K562 (cell line): ENCODE data around the gene TMEM208. TPM values are rescaled to one million over a fixed set of nuclear protein-coding genes. Genes with fewer than 3 reads are reported as not detected.

Experiments used
- ELF2 ChIP-seq: fragments of 250-450 bp; sonication (Bioruptor Pico); IDR thresholded peaks from 2 replicates; pipeline ENCODE4 v1.5.0; 2021; ENCODE audit warnings: mild to moderate bottlenecking
- FOS ChIP-seq: IDR thresholded peaks from 3 replicates; pipeline ENCODE4 v1.6.1; 2011; ENCODE audit not compliant: insufficient read length; ENCODE audit errors: extremely low read depth
- FOXM1 ChIP-seq, 2 experiments: fragments of 450-650 bp in 1 of 2; sonication (generic) in 1 of 2; formaldehyde crosslinking in 1 of 2; IDR thresholded peaks; 2 replicates each; pipeline versions ENCODE4 v1.6.1 to v1.9.0; 2017 to 2022; ENCODE audit warnings: low read depth in 2 of 2, mild to moderate bottlenecking in 2 of 2, missing genetic modification reagents in 1 of 2, moderate library complexity in 1 of 2
- NCOA1 ChIP-seq: fragments of 450-650 bp; IDR thresholded peaks from 2 replicates; pipeline ENCODE4 v1.6.1; 2016; ENCODE audit warnings: low read depth
- NONO ChIP-seq, 2 experiments: fragments of 200-400 bp in 1 of 2; fragments of 450-650 bp in 1 of 2; formaldehyde crosslinking in 1 of 2; IDR thresholded peaks; 2 replicates each; pipeline ENCODE4 v1.6.1; 2017; ENCODE audit warnings: low read depth in 2 of 2, mild to moderate bottlenecking in 2 of 2, moderate library complexity in 2 of 2, low read length in 1 of 2
- STAG1 ChIP-seq: sonication (generic); formaldehyde crosslinking; IDR thresholded peaks from 2 replicates; pipeline ENCODE4 v1.5.0; 2020; ENCODE audit warnings: missing genetic modification reagents, borderline replicate concordance
- ZC3H8 ChIP-seq: fragments of 450-650 bp; IDR thresholded peaks from 2 replicates; pipeline ENCODE4 v1.6.1; 2017
- ZFP36 ChIP-seq: fragments of 150-350 bp; IDR thresholded peaks from 2 replicates; pipeline ENCODE4 v1.6.1; 2018; ENCODE audit warnings: low read length, low read depth; ENCODE audit not compliant: partially characterized antibody
- ZNF146 ChIP-seq: IDR thresholded peaks from one replicate; pipeline ENCODE4 v1.6.1; 2018; ENCODE audit warnings: missing compliant biosample characterization; ENCODE audit not compliant: unreplicated experiment
- ZSCAN29 ChIP-seq: fragments of 450-650 bp; IDR thresholded peaks from 2 replicates; pipeline ENCODE4 v1.6.1; 2017
- polyA plus RNA-seq, 8 experiments: library from polyadenylated mRNA; depleted of rRNA in 4 of 8; stranded (reverse) in 5 of 8; unstranded in 3 of 8; fragments of >200 nt; fragmentation: Nextera tagmentation in 2 of 8; fragmentation: Illumina TruSeq in 1 of 8; extraction: Ambion mirVana in 2 of 8; extraction: Trizol in 1 of 8; gene quantifications; 2 replicates each; pipeline versions ENCODE4 v1.2.1 to v1.2.3, GENCODE V29; 2011 to 2014; ENCODE audit warnings: inconsistent platforms in 1 of 8, missing spikeins in 1 of 8
- total RNA-seq, 7 experiments: library from RNA; depleted of rRNA in 6 of 7; stranded (reverse); fragments of >200 nt in 6 of 7; fragmentation: Illumina TruSeq in 2 of 7; extraction: Trizol in 2 of 7; gene quantifications; 2 replicates each; pipeline versions ENCODE4 v1.2.1 to v1.2.3, GENCODE V29; 2011 to 2021; ENCODE audit warnings: low replicate concordance in 1 of 7
- TF ChIP-seq, protein P1 (sequence below): sonication (generic); formaldehyde crosslinking; IDR thresholded peaks from 2 replicates; pipeline ENCODE4 v1.8.1; 2023; ENCODE audit warnings: mild to moderate bottlenecking, missing genetic modification reagents
- TF ChIP-seq, protein P2 (sequence below), 2 experiments: fragments of 450-650 bp in 1 of 2; sonication (generic) in 1 of 2; formaldehyde crosslinking in 1 of 2; IDR thresholded peaks; 2 replicates each; pipeline versions ENCODE4 v1.7.1 to v1.9.0; 2016 to 2022; ENCODE audit warnings: inconsistent platforms in 1 of 2, mild to moderate bottlenecking in 1 of 2, missing genetic modification reagents in 1 of 2
- TF ChIP-seq, protein P3 (sequence below), 2 experiments: fragments of 450-650 bp in 1 of 2; sonication (generic) in 1 of 2; formaldehyde crosslinking; conservative IDR thresholded peaks; 2 replicates each; pipeline versions ENCODE4 v1.4.0 to v1.8.1; 2020 to 2022; ENCODE audit warnings: mild to moderate bottlenecking in 1 of 2, missing genetic modification reagents in 1 of 2
- TF ChIP-seq, protein P4 (sequence below): fragments of 450-650 bp; IDR thresholded peaks from 2 replicates; pipeline ENCODE4 v1.6.1; 2016; ENCODE audit warnings: borderline replicate concordance

TMEM208 gene
- total and polyA plus RNA-seq, 9 of the 15 experiments (the other 6 are each of a cell fraction or from before 2014, with no cell fraction given) = 31.8 to 239 (median 54.3) TPM

DNA sequence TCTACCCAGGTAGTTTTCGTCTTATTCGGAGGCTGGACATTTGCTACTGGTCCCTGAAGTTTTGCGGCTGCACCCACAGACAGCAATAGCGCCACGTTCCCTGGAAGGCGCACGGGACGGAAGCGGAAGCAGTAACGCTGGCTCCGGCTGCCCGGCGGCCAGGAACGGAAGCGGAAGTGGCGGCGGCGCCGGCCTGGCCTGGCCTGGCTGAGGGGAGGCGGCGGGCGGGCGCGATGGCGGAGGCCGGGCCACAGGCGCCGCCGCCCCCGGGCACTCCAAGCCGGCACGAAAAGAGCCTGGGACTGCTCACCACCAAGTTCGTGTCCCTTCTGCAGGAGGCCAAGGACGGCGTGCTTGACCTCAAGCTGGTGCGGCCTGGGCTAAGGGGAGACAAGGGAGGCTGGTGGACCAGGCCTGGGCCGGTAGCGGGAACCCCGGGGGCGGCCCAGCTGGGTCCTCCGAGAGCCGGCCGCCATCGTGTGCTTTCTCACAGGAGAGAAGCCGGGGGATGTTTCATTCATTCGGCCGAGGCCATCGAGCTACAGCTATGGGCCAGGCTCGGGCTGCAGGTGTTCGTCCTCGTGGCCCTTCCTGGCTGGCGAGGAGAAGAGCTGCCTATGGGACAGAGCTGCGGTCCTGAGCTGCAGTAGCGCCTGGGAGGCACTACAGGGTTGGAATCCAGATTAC is 34.8 kb upstream of the TMEM208 start, which contains the start of gene E2F4 (continued):
- TF ChIP-seq, protein P1, sequence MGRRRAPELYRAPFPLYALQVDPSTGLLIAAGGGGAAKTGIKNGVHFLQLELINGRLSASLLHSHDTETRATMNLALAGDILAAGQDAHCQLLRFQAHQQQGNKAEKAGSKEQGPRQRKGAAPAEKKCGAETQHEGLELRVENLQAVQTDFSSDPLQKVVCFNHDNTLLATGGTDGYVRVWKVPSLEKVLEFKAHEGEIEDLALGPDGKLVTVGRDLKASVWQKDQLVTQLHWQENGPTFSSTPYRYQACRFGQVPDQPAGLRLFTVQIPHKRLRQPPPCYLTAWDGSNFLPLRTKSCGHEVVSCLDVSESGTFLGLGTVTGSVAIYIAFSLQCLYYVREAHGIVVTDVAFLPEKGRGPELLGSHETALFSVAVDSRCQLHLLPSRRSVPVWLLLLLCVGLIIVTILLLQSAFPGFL = no peak
- TF ChIP-seq FOXM1 (IDR thresholded peaks at IDR 0.05; ENCODE audit: low read depth) = no peak
- TF ChIP-seq FOXM1 (CRISPR knock-in tag; IDR thresholded peaks at IDR 0.05; ENCODE audit: low read depth) = no peak
- TF ChIP-seq, protein P2, sequence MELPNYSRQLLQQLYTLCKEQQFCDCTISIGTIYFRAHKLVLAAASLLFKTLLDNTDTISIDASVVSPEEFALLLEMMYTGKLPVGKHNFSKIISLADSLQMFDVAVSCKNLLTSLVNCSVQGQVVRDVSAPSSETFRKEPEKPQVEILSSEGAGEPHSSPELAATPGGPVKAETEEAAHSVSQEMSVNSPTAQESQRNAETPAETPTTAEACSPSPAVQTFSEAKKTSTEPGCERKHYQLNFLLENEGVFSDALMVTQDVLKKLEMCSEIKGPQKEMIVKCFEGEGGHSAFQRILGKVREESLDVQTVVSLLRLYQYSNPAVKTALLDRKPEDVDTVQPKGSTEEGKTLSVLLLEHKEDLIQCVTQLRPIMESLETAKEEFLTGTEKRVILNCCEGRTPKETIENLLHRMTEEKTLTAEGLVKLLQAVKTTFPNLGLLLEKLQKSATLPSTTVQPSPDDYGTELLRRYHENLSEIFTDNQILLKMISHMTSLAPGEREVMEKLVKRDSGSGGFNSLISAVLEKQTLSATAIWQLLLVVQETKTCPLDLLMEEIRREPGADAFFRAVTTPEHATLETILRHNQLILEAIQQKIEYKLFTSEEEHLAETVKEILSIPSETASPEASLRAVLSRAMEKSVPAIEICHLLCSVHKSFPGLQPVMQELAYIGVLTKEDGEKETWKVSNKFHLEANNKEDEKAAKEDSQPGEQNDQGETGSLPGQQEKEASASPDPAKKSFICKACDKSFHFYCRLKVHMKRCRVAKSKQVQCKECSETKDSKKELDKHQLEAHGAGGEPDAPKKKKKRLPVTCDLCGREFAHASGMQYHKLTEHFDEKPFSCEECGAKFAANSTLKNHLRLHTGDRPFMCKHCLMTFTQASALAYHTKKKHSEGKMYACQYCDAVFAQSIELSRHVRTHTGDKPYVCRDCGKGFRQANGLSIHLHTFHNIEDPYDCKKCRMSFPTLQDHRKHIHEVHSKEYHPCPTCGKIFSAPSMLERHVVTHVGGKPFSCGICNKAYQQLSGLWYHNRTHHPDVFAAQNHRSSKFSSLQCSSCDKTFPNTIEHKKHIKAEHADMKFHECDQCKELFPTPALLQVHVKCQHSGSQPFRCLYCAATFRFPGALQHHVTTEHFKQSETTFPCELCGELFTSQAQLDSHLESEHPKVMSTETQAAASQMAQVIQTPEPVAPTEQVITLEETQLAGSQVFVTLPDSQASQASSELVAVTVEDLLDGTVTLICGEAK (IDR thresholded peaks at IDR 0.05) = peak; percentile 96
- TF ChIP-seq, protein P2 (CRISPR knock-in tag; IDR thresholded peaks at IDR 0.05) = no peak
- TF ChIP-seq ELF2 (CRISPR knock-in tag) = peak; percentile 89
- TF ChIP-seq ZNF146 (CRISPR knock-in tag) = no peak
- TF ChIP-seq ZFP36 = peak; percentile 5
- TF ChIP-seq ZSCAN29 = peak; percentile 13; the same call in 1 of the 2 replicates
- TF ChIP-seq NCOA1 = no peak
- TF ChIP-seq, protein P3, sequence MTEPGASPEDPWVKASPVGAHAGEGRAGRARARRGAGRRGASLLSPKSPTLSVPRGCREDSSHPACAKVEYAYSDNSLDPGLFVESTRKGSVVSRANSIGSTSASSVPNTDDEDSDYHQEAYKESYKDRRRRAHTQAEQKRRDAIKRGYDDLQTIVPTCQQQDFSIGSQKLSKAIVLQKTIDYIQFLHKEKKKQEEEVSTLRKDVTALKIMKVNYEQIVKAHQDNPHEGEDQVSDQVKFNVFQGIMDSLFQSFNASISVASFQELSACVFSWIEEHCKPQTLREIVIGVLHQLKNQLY (CRISPR knock-in tag; conservative IDR thresholded peaks at IDR 0.05) = no peak
- no peak for TF ChIP-seq STAG1 (CRISPR knock-in tag)
- TF ChIP-seq NONO (IDR thresholded peaks at IDR 0.05; ENCODE audit: low read depth in 2 of 2, low read length in 1 of 2) = peak in 1 of 2 experiments; percentile 80; a peak in 1 of 4 replicates
- TF ChIP-seq, protein P4, sequence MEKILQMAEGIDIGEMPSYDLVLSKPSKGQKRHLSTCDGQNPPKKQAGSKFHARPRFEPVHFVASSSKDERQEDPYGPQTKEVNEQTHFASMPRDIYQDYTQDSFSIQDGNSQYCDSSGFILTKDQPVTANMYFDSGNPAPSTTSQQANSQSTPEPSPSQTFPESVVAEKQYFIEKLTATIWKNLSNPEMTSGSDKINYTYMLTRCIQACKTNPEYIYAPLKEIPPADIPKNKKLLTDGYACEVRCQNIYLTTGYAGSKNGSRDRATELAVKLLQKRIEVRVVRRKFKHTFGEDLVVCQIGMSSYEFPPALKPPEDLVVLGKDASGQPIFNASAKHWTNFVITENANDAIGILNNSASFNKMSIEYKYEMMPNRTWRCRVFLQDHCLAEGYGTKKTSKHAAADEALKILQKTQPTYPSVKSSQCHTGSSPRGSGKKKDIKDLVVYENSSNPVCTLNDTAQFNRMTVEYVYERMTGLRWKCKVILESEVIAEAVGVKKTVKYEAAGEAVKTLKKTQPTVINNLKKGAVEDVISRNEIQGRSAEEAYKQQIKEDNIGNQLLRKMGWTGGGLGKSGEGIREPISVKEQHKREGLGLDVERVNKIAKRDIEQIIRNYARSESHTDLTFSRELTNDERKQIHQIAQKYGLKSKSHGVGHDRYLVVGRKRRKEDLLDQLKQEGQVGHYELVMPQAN = peak; percentile 79
- TF ChIP-seq ZC3H8 = no peak
- TF ChIP-seq FOS = no peak
